OCI-LY7 (cell line): ENCODE data around the gene METAP2. TPM values are rescaled to one million over a fixed set of nuclear protein-coding genes. Genes with fewer than 3 reads are reported as not detected.

Experiments
- BruUV-seq: library from RNA; stranded (reverse); fragments of 400-500 nt; replicated peaks from 2 replicates; lab custom pipeline; 2021; lab: Mats Ljungman, UMichigan
- CTCF ChIA-PET: fragments of 300-600 bp; sonication (Branson Sonifier 250); formaldehyde crosslinking; loops from one replicate; lab custom pipeline; 2022; ENCODE audit warnings: antibody characterized with exemption; ENCODE audit not compliant: unreplicated experiment; lab: Charles Lee
- POLR2A ChIA-PET: fragments of 300-600 bp; sonication (Branson Sonifier 250); formaldehyde crosslinking; loops from one replicate; lab custom pipeline; 2022; ENCODE audit warnings: antibody characterized with exemption; lab: Charles Lee
- DNase-seq: peaks from one replicate; pipeline ENCODE4 v3.0.0-alpha.2; 2015; ENCODE audit warnings: low spot score
- H2AFZ ChIP-seq: fragments of 200-600 bp; sonication (generic), shearing (Covaris generic); 2 replicates; pipeline ENCODE4 v1.6.1; 2014; ENCODE audit warnings: mild to moderate bottlenecking, antibody characterized with exemption, low read length, moderate library complexity
- H3K27ac ChIP-seq: fragments of 200-600 bp; sonication (generic); 2 replicates; pipeline ENCODE4 v1.5.1; 2014; ENCODE audit warnings: mixed run types, low read depth, mild to moderate bottlenecking, moderate library complexity, low read length, inconsistent platforms; ENCODE audit not compliant: poor library complexity, severe bottlenecking
- H3K36me3 ChIP-seq: fragments of 200-600 bp; sonication (generic); 2 replicates; pipeline ENCODE4 v1.6.1; 2014; ENCODE audit warnings: mild to moderate bottlenecking, antibody characterized with exemption, low read length, moderate library complexity, mixed read lengths; ENCODE audit not compliant: insufficient read depth
- H3K4me1 ChIP-seq: fragments of 200-600 bp; sonication (generic); 2 replicates; pipeline ENCODE4 v1.5.1; 2014; ENCODE audit warnings: mild to moderate bottlenecking, low read length; ENCODE audit not compliant: insufficient read depth, poor library complexity, severe bottlenecking
- H3K4me2 ChIP-seq: fragments of 200-600 bp; sonication (generic); 2 replicates; pipeline ENCODE4 v1.6.1; 2014; ENCODE audit warnings: mild to moderate bottlenecking, low read length
- H3K4me3 ChIP-seq: fragments of 200-600 bp; sonication (generic); 2 replicates; pipeline ENCODE4 v1.5.1; 2014; ENCODE audit warnings: mild to moderate bottlenecking, low read depth, low read length; ENCODE audit not compliant: poor library complexity, severe bottlenecking
- H3K79me2 ChIP-seq: fragments of 200-600 bp; sonication (generic); 2 replicates; pipeline ENCODE4 v1.6.1; 2016; ENCODE audit warnings: low read depth, mild to moderate bottlenecking, low read length, moderate library complexity, mixed read lengths; ENCODE audit not compliant: insufficient read depth
- H3K9me2 ChIP-seq: fragments of 200-600 bp; sonication (generic); 2 replicates; pipeline ENCODE4 v1.6.1; 2016; ENCODE audit warnings: mild to moderate bottlenecking, low read length, mixed read lengths; ENCODE audit not compliant: insufficient read depth
- H3K9me3 ChIP-seq: fragments of 200-600 bp; sonication (generic); 2 replicates; pipeline ENCODE4 v1.6.1; 2014; ENCODE audit warnings: mild to moderate bottlenecking, mixed run types, low read length, mixed read lengths
- H4K20me1 ChIP-seq: fragments of 200-600 bp; sonication (generic); 2 replicates; pipeline ENCODE4 v1.6.1; 2014; ENCODE audit warnings: mild to moderate bottlenecking, antibody characterized with exemption, low read length, moderate library complexity, mixed read lengths; ENCODE audit not compliant: insufficient read depth
- CTCF ChIP-seq: fragments of 200-600 bp; sonication (generic); conservative IDR thresholded peaks from 2 replicates; pipeline ENCODE4 v1.5.1; 2014; ENCODE audit warnings: mild to moderate bottlenecking, antibody characterized with exemption, low read length, moderate library complexity, mixed read lengths
- EZH2phosphoT487 ChIP-seq: fragments of 200-600 bp; sonication (generic); IDR thresholded peaks from 2 replicates; pipeline ENCODE4 v1.6.1; 2018; ENCODE audit warnings: low read depth, borderline replicate concordance, mild to moderate bottlenecking, mixed run types, antibody characterized with exemption, low read length, moderate library complexity, mixed read lengths
- intact Hi-C: fragments of 100-400 bp; cut with micrococcal nuclease; formaldehyde crosslinking; loops from one replicate; pipeline ENCODE4 v1.10.0; 2022; ENCODE audit not compliant: unreplicated experiment
- total RNA-seq, 2 experiments: library from RNA; depleted of rRNA in 1 of 2; stranded (reverse); fragments of >200 nt in 1 of 2; shearing (Covaris generic) in 1 of 2; gene quantifications; 2 replicates each; pipeline ENCODE4 v1.2.3, GENCODE V29; 2014 to 2022

The METAP2 gene
- total RNA-seq, 2 experiments from 2014 or later: 90.3 to 177 TPM

GRCh38 chr12:95506707-95507523, 33.0 kb downstream of the METAP2 start:
- DNase-seq: no peak
- Histone ChIP-seq H4K20me1 (no peaks in the 10 kb centered on the region; the same call in 1 of the 2 replicates), H3K4me3 (no peak overlapping the region), H3K4me2 (no peak overlapping the region), H3K9me2 (no peaks in the 10 kb centered on the region), H3K36me3 (peaks cover 97% of the 10 kb centered on the region), H3K27ac (no peak overlapping the region), H2AFZ (no peak overlapping the region), H3K79me2 (peaks cover 38% of the 10 kb centered on the region; the same call in 1 of the 2 replicates), H3K9me3 (no peaks in the 10 kb centered on the region), H3K4me1 (no peaks in the 10 kb centered on the region)
- ChIA-PET POLR2A (no interaction called here), CTCF (no interaction called here)
- TF ChIP-seq CTCF: no peak
- no peak for TF ChIP-seq EZH2phosphoT487
- no TSS peak for BruUV-seq
- intact Hi-C loops: no loop called here

GRCh38 chr12:95509300-95509699, 35.3 kb downstream of the METAP2 start:
- Histone ChIP-seq H3K9me2 (no peaks in the 10 kb centered on the region), H3K36me3 (peaks cover 97% of the 10 kb centered on the region), H4K20me1 (peaks cover 1% of the 10 kb centered on the region), H3K27ac (no peak overlapping the region), H3K4me3 (no peak overlapping the region), H2AFZ (no peak overlapping the region), H3K9me3 (no peaks in the 10 kb centered on the region), H3K79me2 (peaks cover 24% of the 10 kb centered on the region; the same call in 1 of the 2 replicates), H3K4me1 (no peaks in the 10 kb centered on the region), H3K4me2 (no peak overlapping the region)
- no TSS peak for BruUV-seq
- TF ChIP-seq EZH2phosphoT487 (no peak), CTCF (no peak)
- DNase-seq: no peak
- POLR2A ChIA-PET: interaction anchor here (0.6 to 1.1 kb wide), 11 partner anchors 9 to 1219 kb away, joined by 3 to 4 read pairs (median 4); no protein-coding TSS in a partner anchor
- intact Hi-C loops: no loop called here
- CTCF ChIA-PET: no interaction called here

GRCh38 chr12:95511977-95512376, 38.0 kb downstream of the METAP2 start:
- Histone ChIP-seq H2AFZ (no peak overlapping the region), H4K20me1 (peaks cover 4% of the 10 kb centered on the region), H3K4me2 (no peak overlapping the region), H3K36me3 (peaks cover 98% of the 10 kb centered on the region), H3K4me1 (no peaks in the 10 kb centered on the region), H3K79me2 (peaks cover 24% of the 10 kb centered on the region; the same call in 1 of the 2 replicates), H3K9me3 (no peaks in the 10 kb centered on the region), H3K4me3 (no peak overlapping the region), H3K27ac (no peak overlapping the region), H3K9me2 (no peaks in the 10 kb centered on the region)
- ChIA-PET CTCF (no interaction called here), POLR2A (interaction anchor here (0.7 kb wide), 1 partner anchor 173 kb away, joined by 4 read pairs; no protein-coding TSS in a partner anchor)
- intact Hi-C loops: no loop called here
- no peak for DNase-seq
- BruUV-seq: no TSS peak
- no peak for TF ChIP-seq EZH2phosphoT487
